Lower leg skin (tissue), 4 donors: ENCODE measurements around the gene CENPX. TPM values are rescaled to one million over a fixed set of nuclear protein-coding genes. Genes with fewer than 3 reads are reported as not detected.

Source experiments
- DNase-seq, 2 donors: peaks; one replicate each; pipeline ENCODE4 v3.0.0-alpha.2; 2019; ENCODE audit warnings: low spot score in 2 of 2
- H3K4me3 ChIP-seq: fragments of 200-600 bp; sonication (generic); 2 replicates; pipeline ENCODE4 v1.5.1; 2017; ENCODE audit warnings: mild to moderate bottlenecking, low read depth; ENCODE audit not compliant: poor library complexity, severe bottlenecking
- CTCF ChIP-seq, 3 donors: fragments of 450-650 bp; IDR thresholded peaks; one replicate each; pipeline ENCODE4 v1.5.1; 2016; ENCODE audit warnings: antibody characterized with exemption in 3 of 3, mild to moderate bottlenecking in 3 of 3, moderate library complexity in 2 of 3
- POLR2A ChIP-seq, 2 donors: fragments of 450-650 bp; IDR thresholded peaks; one replicate each; pipeline ENCODE4 v1.6.1; 2016 to 2017; ENCODE audit warnings: antibody characterized with exemption in 2 of 2, mild to moderate bottlenecking in 1 of 2, moderate library complexity in 1 of 2
- WGBS, 2 donors: methylation state at CpG; one replicate each; pipeline ENCODE4 v1.1.5; 2018; 5-methylcytosine and 5-hydroxymethylcytosine counted together
- intact Hi-C: fragments of 100-400 bp; cut with DNase I; formaldehyde crosslinking; loops from one replicate; pipeline ENCODE4 v1.15.0; 2023; ENCODE audit warnings: low total_unique reads
- total RNA-seq, 4 donors: library from RNA; depleted of rRNA; stranded (reverse); fragments of >200 nt; gene quantifications; one replicate each; pipeline ENCODE4 v1.1.0, GENCODE V29; 2016

Gene CENPX
- total RNA-seq, 4 donors from 2014 or later: 64.8 to 79.7 (median 71.2) TPM

DNA sequence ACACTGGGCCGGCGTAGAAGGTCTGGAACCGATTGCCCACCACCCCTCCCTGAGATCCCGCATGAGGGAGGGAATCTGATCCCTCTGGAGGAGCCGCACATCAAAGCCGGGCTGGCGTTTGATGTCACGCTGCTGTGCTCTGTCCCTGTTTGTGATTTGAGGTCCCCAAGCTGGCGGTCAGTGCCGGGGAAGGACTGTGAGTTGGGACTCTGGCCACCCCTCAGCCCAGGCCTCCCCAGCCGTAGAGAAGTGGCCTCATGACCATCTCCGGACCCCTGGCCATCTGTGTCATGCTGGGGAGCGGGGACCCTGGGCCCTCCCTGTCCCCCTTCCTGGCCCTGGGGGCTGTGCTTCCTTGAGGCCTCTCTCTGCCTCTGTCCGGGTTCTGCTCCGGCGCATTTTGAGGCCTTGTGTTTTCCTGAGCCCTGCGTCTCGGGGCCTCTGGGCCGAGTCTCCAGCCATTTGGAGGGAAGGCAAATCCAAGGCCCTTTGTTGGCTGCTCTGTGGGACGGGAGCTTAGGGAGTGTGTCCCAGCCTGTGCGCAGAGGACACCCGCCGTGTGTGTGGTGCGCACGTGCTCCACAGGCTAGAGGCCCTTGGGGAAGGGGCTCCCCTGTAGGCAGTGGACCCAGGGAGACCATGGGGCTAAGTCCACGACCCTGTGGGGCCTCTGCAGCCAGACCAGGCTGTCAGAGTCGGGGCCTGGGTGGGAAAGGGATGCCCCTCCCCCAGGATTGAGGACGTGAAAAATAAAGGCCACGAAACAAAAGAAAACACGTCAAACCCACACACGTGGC, 30.2 kb downstream of the CENPX start:
- intact Hi-C loops: no loop called here
- no peak for DNase-seq
- no peak overlapping the region for H3K4me3 ChIP-seq
- 70 to 79% methylated on average over 14 to 23 of the region's 31 CpGs for WGBS, 2 donors
- no peak for TF ChIP-seq CTCF (IDR thresholded peaks at IDR 0.05)

DNA sequence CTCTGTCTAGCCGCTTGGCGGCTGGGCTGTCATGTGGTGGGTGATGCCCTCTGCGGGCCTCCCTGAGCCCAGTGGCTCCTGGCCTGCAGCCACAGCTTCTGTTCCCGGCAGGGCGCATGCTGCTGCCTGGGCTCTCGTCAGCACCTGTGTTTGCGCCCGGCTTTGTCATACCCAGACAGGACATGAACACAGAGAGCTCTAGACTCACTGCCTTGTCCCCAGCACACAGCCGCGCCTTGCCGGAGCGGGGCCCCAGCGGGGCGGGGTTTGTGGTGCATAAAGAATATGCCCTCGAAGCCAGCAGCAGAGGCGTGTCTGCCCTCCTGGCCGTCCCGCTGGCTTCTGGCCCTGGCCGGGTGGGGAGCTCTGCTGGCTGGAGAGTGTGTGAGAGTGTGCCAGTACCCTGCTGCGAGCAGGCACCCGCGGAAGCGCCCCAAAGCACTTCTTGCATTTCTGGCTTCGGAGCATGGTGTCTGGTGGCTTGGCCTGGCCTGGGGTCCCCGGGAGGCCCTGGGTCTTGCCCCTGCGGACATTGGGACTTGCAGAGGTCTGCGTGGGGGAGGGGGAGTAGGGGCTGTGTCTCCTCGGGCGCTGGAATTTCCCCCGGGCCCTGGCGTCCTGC, 30.9 kb downstream of the CENPX start:
- no peak overlapping the region for H3K4me3 ChIP-seq
- DNase-seq: peak; percentile 53 to 92
- TF ChIP-seq CTCF (IDR thresholded peaks at IDR 0.05) (no peak), POLR2A (IDR thresholded peaks at IDR 0.05) (no peak)
- intact Hi-C loops: no loop called here
- WGBS, 2 donors: 30 to 31% methylated on average over 17 to 29 of the region's 31 CpGs

GRCh38 chr17:81990836-81991683, 31.6 kb downstream of the CENPX start:
- TF ChIP-seq POLR2A (IDR thresholded peaks at IDR 0.05) (no peak), CTCF (IDR thresholded peaks at IDR 0.05) (peak in 1 of 3 donors; percentile 33)
- intact Hi-C loops: no loop called here
- H3K4me3 ChIP-seq: no peak overlapping the region
- no peak for DNase-seq
- WGBS, 2 donors: 67 to 79% methylated on average over 23 to 24 of the region's 25 CpGs

DNA sequence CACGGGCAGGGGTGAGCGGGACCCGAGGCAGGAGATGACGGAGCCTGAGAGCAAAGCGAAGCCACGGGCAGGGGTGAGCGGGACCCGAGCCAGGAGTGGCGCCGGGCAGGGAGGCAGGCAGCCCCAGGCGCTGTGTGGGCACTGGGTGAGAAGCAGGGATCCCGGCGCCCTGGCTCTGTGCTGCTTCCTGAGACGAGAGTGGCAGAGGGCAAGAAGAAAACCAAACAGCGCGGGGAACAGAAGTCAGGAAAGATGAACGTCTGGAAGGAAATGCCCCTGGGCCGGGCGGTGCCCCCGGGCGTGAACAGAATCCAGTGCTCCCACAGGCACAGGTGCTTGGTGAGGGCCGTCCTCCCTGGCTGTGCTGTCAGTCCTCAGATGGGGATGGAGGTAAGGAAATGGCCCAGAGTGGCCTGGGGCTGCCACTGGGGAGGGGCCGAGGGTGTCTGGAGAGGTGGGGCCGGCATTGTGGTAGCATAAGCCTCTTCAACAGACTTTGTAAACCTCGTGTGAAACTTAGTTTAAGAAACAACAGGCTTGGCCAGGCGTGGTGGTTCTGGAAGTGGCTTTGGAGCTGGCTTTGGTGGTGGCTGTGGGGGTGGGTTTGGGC, 35.4 kb downstream of the CENPX start:
- intact Hi-C loops: no loop called here
- H3K4me3 ChIP-seq: no peak overlapping the region
- TF ChIP-seq POLR2A (IDR thresholded peaks at IDR 0.05): no peak
- WGBS, 2 donors: 74 to 81% methylated on average over 26 of the region's 26 CpGs
- no peak for DNase-seq

GRCh38 chr17:81986606-81987005, 36.1 kb downstream of the CENPX start:
- intact Hi-C loops: no loop called here
- no peak overlapping the region for H3K4me3 ChIP-seq
- TF ChIP-seq POLR2A (IDR thresholded peaks at IDR 0.05): no peak
- TF ChIP-seq CTCF (IDR thresholded peaks at IDR 0.05): no peak
- WGBS, 2 donors: 95 to 96% methylated on average over 26 of the region's 26 CpGs
- no peak for DNase-seq
